Measurements from ENCODE around the gene FOSL2.

Gene FOSL2

DNA sequence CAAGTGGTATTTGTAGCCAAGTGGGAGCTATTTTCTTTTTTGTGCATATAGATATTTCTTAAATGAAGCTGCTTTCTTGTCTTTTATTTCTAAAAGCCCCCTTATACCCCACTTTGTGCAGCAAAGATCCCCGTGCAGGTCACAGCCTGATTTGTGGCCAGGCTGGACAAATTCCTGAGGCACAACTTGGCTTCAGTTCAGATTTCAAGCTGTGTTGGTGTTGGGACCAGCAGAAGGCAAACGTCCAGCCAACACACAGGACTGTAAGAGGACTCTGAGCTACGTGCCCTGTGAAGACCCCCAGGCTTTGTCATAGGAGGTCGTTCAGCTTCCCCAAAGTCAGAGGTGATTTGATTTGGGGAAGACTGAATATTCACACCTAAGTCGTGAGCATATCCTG lies 21.9 kb downstream of the FOSL2 start:
- H3K4me2 ChIP-seq (ENCODE audit: low read depth, low read length, poor library complexity, severe bottlenecking): no peak overlapping the region
- H2AFZ ChIP-seq (ENCODE audit: low read length): no peak overlapping the region
- H3K9ac ChIP-seq (ENCODE audit: low read depth, low read length, poor library complexity, severe bottlenecking): no peak overlapping the region
- H4K20me1 ChIP-seq (ENCODE audit: insufficient read depth, low read length, poor library complexity, severe bottlenecking): peaks cover 45% of the 10 kb centered on the region
- H3K36me3 ChIP-seq (ENCODE audit: insufficient read depth, low read length): peaks cover 65% of the 10 kb centered on the region; the same call in 1 of the 2 replicates
- H3K9me3 ChIP-seq (ENCODE audit: insufficient read depth, low read depth, low read length): no peaks in the 10 kb centered on the region
- TF ChIP-seq CTCF (conservative IDR thresholded peaks at IDR 0.05; ENCODE audit: low read length) (no peak), EZH2phosphoT487 (IDR thresholded peaks at IDR 0.05; ENCODE audit: borderline replicate concordance) (no peak)
- no peak overlapping the region for H3K4me3 ChIP-seq (ENCODE audit: low read length, poor library complexity, severe bottlenecking)
- no peaks in the 10 kb centered on the region for H3K9me2 ChIP-seq (replicated peaks; ENCODE audit: low read depth, low read length)
- H3K27me3 ChIP-seq (ENCODE audit: insufficient read depth, low read length, poor library complexity, severe bottlenecking): no peaks in the 10 kb centered on the region
- H3K4me1 ChIP-seq (ENCODE audit: insufficient read depth, low read length, poor library complexity, severe bottlenecking): peaks cover 6% of the 10 kb centered on the region
- H3K79me2 ChIP-seq (ENCODE audit: insufficient read depth, low read length): peaks cover 27% of the 10 kb centered on the region; the same call in 1 of the 2 replicates
- H3F3A ChIP-seq (ENCODE audit: low read depth): no peaks in the 10 kb centered on the region

DNA sequence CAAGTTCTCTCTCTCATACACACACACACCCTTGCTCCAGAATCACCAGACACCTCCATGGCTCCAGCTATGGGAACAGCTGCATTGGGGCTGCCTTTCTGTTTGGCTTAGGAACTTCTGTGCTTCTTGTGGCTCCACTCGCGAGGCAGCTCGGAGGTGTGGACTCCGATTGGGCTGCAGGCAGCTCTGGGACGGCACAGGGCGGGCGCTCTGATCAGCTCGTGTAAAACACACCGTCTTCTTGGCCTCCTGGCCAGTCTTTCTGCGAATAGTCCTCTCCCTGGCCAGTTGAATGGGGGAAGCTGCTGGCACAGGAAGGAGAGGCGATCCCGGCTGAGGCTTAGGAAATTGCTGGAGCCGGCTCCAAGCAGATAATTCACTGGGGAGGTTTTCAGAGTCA lies 22.4 kb downstream of the FOSL2 start:
- Histone ChIP-seq H3K4me3 (ENCODE audit: low read length, poor library complexity, severe bottlenecking) (no peak overlapping the region), H3F3A (ENCODE audit: low read depth) (no peaks in the 10 kb centered on the region), H3K9me2 (replicated peaks; ENCODE audit: low read depth, low read length) (no peaks in the 10 kb centered on the region), H3K36me3 (ENCODE audit: insufficient read depth, low read length) (peaks cover 61% of the 10 kb centered on the region; the same call in 1 of the 2 replicates), H3K9me3 (ENCODE audit: insufficient read depth, low read depth, low read length) (no peaks in the 10 kb centered on the region), H2AFZ (ENCODE audit: low read length) (no peak overlapping the region), H3K9ac (ENCODE audit: low read depth, low read length, poor library complexity, severe bottlenecking) (no peak overlapping the region), H4K20me1 (ENCODE audit: insufficient read depth, low read length, poor library complexity, severe bottlenecking) (peaks cover 44% of the 10 kb centered on the region), H3K79me2 (ENCODE audit: insufficient read depth, low read length) (peaks cover 24% of the 10 kb centered on the region; the same call in 1 of the 2 replicates), H3K4me1 (ENCODE audit: insufficient read depth, low read length, poor library complexity, severe bottlenecking) (peaks cover 2% of the 10 kb centered on the region), H3K27me3 (ENCODE audit: insufficient read depth, low read length, poor library complexity, severe bottlenecking) (no peaks in the 10 kb centered on the region), H3K4me2 (ENCODE audit: low read depth, low read length, poor library complexity, severe bottlenecking) (no peak overlapping the region)
- TF ChIP-seq CTCF (conservative IDR thresholded peaks at IDR 0.05; ENCODE audit: low read length): no peak
- no peak for TF ChIP-seq EZH2phosphoT487 (IDR thresholded peaks at IDR 0.05; ENCODE audit: borderline replicate concordance)

DNA sequence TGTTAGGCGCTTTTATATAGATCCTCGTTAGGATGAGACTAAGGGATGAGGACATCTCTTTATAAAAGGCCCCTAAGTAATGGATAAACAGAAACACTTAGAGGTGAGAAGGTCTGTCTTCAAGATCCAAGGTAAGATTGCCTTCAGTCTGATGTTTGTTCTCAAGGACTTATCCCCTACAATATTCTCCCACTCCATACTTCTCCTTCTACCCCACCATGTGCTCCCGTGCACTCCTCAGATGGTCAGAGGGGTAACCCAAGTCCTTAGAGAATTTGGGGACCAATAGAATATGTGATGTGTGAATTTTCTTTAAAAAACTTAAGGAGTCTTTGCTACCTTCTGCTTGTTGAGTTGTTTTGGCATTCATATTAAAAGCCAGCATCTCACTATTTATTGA lies 23.1 kb downstream of the FOSL2 start:
- H3K9me3 ChIP-seq (ENCODE audit: insufficient read depth, low read depth, low read length): no peaks in the 10 kb centered on the region
- H2AFZ ChIP-seq (ENCODE audit: low read length): no peak overlapping the region
- H3K9me2 ChIP-seq (replicated peaks; ENCODE audit: low read depth, low read length): no peaks in the 10 kb centered on the region
- no peak overlapping the region for H3K9ac ChIP-seq (ENCODE audit: low read depth, low read length, poor library complexity, severe bottlenecking)
- H3K79me2 ChIP-seq (ENCODE audit: insufficient read depth, low read length): peaks cover 18% of the 10 kb centered on the region; the same call in 1 of the 2 replicates
- H3F3A ChIP-seq (ENCODE audit: low read depth): no peaks in the 10 kb centered on the region
- H3K27me3 ChIP-seq (ENCODE audit: insufficient read depth, low read length, poor library complexity, severe bottlenecking): no peaks in the 10 kb centered on the region
- peaks cover 54% of the 10 kb centered on the region; the same call in 1 of the 2 replicates for H3K36me3 ChIP-seq (ENCODE audit: insufficient read depth, low read length)
- peaks cover 40% of the 10 kb centered on the region for H4K20me1 ChIP-seq (ENCODE audit: insufficient read depth, low read length, poor library complexity, severe bottlenecking)
- no peak overlapping the region for H3K4me2 ChIP-seq (ENCODE audit: low read depth, low read length, poor library complexity, severe bottlenecking)
- no peak for TF ChIP-seq CTCF (conservative IDR thresholded peaks at IDR 0.05; ENCODE audit: low read length)
- H3K4me3 ChIP-seq (ENCODE audit: low read length, poor library complexity, severe bottlenecking): no peak overlapping the region
- H3K4me1 ChIP-seq (ENCODE audit: insufficient read depth, low read length, poor library complexity, severe bottlenecking): no peaks in the 10 kb centered on the region

Measured in Loucy (cell line).